GM21786 (cell line): Measurements from ENCODE around the gene COMMD1.
"Not testable (repeated sequence)": the region's sequence is repeated elsewhere in the genome, so short reads cannot be mapped to it uniquely, and the experiment has no call there.

Experiments
- ATAC-seq: cut with Tn5 transposase; IDR thresholded peaks from one replicate; pipeline ENCODE4 v1.9.1; 2021; ENCODE audit not compliant: unreplicated experiment

COMMD1 gene

DNA sequence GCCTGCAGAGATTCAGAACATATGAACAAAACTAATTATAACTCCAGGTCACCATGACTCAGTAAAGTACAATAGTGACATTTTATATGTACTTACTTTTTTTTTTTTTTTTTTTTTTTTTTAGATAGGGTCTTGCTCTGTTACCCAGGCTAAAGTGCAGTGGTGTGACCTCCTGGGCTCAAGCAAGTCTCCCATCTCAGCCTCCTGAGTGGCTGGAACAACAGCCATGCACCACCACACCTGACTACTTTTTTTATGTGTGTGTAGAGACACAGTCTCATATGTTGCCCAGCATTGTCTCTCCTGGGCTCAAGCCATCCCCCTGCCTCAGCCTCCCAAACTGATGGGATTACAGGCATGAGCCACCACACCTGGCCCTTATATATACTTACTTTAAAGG is 159.8 kb downstream of the COMMD1 start:
- ATAC-seq = no peak

DNA sequence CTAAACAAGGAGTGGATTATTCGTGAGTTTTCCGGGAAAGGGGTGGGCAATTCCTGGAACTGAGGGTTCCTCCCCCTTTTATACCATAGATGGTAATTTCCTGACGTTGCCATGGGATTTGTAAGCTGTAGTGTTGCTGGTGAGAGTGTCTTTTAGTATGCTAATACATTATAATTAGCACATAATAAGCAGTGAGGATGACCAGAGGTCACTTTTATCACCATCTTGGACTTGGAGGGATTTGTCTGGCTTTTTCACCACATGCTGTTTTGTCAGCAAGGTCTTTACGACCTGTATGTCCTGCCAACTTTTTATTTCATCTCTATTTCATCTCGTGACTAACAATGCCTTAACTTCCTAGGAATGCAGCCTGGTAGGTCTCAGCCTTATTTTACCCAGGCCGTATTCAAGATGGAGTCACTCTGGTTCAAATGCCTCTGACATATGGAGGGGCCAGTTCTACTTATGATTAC is 165.7 kb downstream of the COMMD1 start:
- ATAC-seq = no peak

DNA sequence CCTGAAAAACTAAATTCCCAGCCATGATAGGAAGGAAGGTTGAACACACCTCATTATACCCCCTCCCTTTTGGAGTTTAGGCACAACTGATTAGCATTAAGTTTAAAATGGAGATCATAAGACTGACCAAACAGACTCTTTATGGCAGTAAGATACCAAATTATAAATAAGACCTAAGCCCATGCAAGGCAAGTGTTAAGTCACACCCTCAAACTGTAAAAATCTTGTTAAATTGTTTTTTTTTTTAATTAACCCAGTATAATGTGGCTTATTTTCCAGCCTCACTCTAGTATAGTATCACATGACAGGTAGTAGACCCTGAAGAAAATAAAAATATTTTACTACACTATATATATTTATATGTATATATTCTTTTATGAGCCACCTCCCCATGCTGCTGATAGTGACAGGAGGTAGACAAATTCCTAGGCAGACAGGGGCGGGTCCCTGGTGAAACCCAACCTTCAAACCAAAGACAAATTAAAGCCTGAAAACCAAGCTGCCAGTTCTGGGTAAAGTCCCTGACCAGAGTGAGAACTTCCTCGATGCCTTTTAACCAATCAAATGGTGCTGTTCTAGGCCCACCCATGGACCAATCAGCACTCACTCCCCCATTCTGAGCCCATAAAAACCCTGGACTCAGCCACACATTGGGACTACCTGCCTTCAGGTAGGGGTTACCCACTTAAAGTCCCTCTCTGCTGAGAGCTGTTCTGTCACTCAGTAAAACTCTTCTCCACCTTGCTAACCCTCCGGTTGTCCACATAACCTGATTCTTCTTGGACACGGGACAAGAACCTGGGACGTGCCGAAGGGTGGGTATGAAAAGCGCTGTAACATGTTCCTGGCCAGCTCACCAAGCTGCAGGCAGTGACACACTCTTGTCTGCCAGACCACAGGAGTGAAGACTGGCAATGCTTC is 166.5 kb downstream of the COMMD1 start:
- ATAC-seq = no peak

DNA sequence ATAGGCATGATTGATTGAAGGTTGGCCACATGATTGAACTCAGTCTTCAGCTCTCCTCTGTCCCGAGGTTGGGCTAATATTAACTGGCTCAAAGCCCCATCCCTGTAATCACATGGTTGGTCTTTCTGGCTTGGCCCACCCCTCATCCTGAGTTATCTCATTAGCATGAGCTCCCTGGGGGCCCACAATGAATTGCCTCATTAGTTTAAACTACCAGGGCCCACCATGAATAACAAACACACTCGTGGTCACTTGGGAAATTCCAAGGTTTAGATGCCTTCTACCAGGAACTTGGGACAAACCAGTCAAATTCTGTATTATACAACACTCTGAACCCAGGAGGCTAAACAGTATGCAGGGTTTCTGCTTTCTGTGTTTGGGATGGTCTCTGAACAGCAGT is 168.8 kb downstream of the COMMD1 start:
- ATAC-seq = no peak

DNA sequence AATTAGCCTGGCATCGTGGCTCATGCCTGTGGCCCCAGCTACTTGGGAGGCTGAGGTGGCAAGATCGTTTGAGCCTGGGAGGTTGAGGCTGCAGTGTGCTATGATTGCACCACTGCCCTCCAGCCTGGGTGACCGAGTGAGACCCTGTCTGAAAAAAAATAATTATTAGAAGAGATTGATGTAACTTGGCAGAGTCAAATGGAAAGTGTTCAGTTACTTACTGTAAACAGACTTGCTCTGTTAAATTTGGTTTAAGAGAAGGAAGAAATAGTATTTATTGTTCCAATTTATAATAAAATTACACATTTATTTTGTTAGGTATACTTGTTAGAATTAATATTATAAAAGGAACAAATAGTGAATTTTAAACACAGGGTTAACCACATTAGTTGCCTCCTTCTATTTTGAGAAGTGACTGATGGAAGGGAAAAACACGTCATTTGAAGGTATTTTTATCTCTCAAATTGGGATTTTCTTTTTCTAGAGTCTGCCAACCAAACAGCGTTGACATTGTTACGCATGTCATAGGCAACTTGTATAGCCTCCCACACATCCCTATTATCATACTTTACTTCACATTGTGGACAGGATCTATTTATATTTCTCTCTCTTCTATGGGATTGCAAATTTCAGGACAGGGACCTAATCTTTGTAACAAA is 171.6 kb downstream of the COMMD1 start:
- ATAC-seq = no peak

DNA sequence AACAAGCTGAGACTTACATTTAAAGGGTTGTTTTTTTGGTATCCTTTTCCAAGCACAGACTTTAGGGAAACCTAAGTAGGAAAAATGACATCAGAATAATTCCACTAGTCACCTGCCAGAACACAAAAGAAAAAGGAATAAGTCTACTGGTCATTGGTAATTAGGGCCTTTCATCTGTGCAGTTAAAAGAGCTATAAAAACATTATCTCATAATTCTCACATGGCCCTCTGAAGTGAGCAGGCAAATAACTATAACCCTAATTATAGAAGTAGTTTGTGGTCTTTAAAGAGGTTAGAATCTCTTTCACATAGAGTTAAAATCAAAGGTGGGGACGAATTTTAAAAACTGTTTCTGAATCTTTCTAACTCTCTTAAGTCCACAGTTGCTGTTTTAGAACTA is 179.3 kb downstream of the COMMD1 start:
- no peak for ATAC-seq

DNA sequence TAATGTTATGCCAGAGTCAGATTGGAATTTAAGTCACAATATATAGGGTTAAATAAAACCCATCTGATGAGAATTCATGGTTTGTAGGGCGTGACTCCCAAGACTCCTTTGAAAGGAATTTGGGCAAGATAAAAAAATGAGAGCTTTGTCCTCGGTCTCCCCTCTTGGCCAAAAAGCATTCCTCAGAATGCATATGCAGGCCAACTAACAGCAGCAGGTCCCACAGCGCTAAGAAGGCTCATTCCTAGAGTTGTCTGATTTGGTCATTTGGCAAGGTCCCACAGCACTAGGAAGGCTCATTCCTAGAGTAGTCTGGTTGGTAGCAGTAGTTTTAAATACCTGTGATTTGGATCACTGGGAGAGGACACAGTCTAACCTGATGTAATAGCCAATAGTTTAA is 184.2 kb downstream of the COMMD1 start:
- ATAC-seq = no peak

DNA sequence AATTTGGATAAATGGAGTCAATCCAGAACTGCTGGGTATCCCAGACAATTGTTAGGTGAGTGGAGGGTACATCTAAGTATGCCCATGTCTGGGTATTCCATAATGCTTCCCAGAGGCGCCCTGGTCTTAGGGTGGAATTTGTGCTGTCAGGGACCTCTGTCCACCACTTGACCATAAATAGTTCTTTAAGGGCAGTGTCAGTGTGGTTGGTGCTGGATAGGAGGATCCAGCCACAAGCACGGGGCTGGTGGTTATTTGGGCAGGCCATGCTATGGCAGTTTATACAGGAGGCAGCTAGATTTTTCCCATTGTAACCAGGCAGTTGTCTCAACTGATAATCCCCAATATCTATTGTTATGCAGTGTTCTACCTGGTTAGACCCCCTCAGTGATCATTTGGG is 186.0 kb downstream of the COMMD1 start:
- no peak for ATAC-seq

DNA sequence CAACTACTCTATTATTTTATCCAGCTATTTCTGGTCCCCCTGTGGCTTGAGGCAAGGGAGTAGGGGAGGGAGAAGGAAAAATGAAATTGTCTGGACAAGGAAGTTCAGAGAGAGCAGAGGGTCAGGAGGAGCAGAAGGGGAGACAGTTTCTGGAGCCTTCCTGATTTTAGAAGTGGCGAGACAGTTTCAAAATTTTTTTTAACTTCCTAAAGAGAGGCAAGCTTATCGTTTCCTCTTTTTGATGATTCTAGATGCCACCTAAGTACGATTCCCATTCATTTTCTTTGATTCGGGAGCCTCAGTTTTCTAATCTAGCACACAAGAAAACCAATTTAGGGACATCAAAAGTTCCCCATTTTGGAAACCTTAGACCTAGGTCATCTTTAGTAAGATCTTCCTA is 193.6 kb downstream of the COMMD1 start:
- peak; percentile 4 for ATAC-seq

DNA sequence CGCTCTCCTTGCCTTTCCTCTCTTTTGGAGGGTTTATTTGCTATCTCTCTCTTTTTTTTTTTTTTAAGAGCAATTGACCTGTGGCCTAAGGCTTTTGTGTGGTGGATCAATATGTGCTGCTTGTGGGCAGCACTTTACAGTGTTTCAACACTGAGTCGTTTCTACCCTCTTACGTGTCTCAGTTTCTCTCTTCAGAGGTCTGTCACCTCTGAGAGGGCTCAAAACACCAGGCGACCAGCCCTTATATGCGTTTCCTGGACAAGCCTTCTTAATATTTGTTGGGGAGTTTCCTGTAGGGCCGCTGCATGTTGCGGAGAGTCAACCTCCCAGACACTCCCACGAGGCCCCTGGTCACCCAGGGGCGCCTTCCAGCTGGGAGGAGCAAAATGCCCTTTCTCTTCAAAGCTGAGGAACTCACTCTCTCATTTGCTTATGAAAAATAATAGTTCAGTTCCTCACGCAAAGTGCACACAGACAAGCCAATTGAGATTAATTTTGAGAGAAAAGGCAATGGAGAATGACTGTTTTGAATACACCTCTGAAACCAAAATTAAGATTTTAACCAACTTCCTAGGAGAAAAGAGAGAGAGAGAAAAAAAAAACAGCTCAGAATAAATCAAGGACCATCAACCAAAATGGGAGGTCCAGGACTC is 194.2 kb downstream of the COMMD1 start:
- peak; percentile 86 for ATAC-seq

DNA sequence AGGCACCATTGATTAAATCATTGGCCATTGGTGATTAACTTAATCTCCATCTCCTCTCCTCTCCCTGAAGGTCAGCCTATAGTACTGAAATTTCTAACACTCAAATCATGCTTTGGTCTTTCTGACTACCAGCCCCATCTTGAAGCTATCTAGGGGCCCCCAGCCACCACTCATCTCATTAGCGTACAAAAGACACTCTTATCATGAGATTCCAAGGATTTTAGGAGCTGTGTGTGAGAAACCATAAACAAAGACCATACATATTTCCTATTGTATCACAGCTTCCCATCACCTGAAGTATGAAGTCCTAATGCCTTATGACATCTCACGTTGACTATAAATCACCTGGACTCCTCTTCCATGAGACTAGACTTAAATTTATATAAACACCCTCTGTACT is 196.4 kb downstream of the COMMD1 start:
- no peak for ATAC-seq

DNA sequence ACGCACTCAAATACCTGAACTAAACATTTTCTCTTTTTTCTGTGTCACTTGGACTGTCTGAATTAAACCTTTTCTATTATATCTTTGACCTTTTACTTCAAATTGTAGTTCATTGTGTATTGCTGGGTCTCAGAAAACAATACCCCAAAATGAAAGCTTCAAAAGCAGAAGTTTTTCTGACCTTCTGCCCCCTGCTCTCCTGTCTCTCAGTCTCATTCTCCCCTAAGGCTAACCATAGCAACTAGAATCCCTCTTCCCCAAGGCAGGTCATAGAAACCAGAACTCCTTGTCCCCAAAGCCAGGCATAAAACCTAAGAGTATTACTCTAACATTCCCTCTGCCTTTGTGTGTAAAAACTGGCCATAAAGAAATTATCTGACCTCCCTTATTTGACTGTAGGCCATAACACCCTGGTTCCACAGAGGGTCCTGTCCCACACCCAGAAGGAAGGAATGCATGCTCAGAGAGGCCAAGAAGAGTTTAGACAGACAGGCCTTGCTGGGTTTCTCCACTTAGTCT is 197.0 kb downstream of the COMMD1 start:
- ATAC-seq = no peak

DNA sequence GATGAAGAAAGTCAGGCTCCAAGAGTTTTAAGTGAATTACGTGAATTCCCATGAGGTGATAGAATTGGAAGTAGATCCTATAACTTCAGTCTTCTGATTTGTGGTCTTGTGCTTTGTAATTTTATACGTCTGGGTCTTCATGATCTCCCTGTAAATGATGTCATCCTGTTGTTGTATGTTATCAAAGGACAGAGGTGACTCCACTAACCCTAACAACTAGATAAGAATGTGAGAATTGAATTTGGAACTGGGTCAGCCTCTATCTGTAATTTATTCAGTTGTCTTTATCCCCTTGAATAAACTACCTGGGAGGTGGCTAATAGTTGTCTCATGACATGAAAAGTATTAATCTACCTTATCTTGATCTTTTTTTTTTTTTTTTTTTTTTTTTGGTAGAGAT is 204.1 kb downstream of the COMMD1 start:
- no peak for ATAC-seq

DNA sequence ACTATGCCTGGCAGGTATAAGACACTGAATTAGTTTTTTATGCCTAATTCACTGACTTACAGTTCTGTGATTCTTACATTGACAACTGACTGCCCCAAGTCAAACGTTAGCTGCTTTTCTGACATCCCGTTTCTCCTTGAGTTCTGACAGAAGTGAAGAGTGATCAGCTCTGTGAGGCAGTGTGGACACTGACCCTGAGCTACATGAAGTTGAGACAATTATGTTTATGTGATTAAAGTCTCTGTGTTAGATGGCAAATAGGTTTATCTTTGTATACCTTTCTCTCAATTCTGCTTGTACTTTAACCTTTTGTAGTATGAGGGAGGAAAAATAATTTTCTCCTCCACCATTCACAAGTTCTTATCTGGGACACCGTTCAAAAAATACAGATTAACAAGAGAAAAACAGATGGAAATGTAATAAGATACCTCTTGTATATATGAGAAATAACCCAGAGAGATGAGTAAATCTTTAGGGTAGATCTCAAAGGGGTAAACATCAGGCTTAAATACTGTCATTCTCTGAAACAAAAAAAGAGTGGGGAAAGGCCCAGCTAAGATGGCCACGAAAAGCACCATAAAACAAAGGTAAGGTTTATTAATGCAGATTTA is 205.0 kb downstream of the COMMD1 start:
- no peak for ATAC-seq

DNA sequence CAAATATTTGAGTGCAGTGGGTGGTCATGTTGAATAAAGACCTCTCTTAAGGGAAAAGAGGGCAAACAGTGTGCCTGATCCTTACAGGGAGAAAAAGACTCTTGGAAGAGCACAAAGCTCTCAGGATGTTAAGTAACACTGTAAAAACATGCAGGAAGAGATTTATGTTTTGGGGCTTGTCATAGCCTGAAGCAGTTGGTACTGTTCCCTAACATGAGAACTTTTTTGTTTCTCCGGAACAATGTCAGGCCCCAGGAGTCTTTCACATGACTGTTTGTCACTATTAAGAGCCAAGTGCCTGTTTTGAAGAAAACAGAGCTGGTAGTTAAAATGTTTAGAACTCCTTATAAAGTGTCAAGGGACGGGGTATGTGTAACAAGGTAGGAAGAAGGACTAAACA is 206.7 kb downstream of the COMMD1 start:
- no peak for ATAC-seq

DNA sequence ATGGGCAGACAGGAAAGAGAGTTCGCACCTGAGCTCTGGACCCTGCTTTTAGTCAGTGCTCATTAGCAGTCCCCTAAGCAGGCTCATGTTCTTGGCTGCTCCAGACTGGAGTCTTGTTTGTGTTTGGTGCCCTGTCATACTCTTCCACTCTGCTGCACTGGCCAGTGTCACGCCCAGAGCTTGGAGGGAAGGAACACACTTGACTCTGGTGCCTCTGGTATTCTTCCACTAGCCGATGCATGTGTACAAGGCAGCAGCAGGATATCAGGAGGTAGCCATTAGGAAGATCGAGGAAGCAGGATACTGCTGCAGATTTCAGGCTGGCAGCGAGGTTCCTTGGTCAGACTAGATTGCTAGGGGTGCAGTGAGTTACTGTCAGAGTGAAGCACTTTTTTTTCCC is 209.1 kb downstream of the COMMD1 start:
- no peak for ATAC-seq

DNA sequence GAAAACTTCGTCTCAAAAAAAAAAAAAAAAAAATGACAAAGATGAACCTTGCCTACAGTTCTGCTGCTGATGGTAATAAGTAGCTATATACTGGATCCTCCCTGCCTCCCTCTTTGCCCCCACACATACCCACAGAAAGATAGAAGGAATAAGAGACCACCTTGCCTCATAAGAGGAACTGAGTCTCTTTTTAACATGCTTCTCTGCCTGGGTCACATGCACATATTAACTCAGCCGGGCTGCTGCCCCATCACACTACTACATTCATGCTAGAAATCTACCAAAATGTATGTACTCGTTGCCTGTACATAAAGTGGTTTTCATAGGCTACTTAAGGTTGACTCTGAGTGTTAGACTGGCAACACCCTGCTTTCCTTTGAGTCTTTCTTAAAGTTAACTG is 211.5 kb downstream of the COMMD1 start:
- no peak for ATAC-seq

DNA sequence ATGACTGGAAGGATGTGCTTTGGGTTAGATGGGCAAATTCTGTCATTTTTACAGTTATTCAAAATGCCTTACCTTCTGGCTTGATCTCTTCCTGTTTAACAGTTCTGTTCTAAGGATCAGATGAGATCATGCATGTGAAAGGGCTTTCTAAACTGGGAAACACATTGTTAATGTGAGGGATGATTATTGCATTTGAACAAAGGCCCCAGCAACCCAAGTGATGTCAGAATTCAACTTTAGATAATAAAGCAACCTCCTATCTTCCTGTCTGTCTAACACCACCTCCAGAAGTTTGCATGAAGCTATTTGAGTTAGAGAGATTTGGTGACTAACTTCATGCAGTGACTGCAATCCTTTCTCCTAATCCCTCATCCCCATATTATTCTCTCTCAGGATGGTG is 212.7 kb downstream of the COMMD1 start:
- ATAC-seq = no peak

DNA sequence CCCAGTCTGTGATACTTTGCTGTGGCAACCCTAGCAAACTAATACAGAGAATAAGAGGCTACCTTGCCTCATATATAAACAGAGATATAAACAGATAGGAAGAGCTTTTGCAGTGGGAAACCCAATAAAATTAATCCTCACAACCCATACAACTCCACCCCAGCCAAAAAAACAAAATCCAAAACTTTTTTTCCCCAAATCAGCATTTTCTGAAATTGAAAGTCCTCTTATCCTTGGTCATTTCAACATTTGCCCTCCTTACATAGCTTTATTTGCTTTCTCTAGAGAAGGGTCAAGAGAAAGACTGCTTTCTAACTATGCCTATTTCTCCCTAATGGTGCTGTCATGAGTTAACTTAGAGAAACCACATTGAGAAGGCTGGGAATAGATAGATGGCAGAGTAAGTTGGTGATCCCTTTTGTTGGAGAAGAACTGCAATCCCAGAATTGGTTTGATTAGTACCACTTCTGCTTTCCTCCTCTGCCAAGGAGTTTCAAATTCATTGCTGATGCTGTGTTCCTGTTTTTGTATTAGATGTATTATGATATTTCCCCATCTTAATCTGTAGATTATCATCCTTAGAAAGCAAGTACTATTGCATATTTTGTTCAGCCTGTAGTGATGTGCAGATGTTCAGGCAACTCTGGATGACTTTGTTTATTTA is 214.0 kb downstream of the COMMD1 start:
- no peak for ATAC-seq

DNA sequence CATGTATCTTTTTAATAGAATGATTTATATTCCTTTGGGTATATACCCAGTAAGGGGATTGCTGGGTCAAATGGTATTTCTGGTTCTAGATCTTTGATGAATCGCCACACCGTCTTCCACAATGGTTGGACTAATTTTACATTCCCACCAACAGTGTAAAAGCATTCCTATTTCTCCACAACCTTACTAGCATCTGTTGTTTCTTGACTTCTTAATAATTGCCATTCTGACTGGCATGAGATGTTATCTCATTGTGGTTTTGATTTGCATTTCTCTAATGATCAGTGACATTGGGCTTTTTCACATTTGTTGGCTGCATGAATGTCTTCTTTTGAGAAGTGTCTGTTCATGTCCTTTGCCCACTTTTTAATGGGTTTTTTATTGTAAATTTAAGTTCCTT is 220.8 kb downstream of the COMMD1 start:
- not testable (repeated sequence) for ATAC-seq
